Muscle of back (tissue), 11 donors: Measurements from ENCODE around the gene NFIC. TPM values are rescaled to one million over a fixed set of nuclear protein-coding genes. Genes with fewer than 3 reads are reported as not detected.

ENCODE experiments used
- DNase-seq, 3 donors: peaks; one replicate each; pipeline versions ENCODE4 v3.0.0 to v3.0.0-alpha.2; 2013
- polyA plus RNA-seq, 10 donors: library from polyadenylated mRNA; unstranded; fragments of 120-200 nt; gene quantifications; one replicate each; pipeline ENCODE4 v1.2.1, GENCODE V29; 2013; ENCODE audit not compliant: insufficient read length in 10 of 10

Gene NFIC
- polyA plus RNA-seq, 10 donors: 35.1 to 50.8 (median 39.2) TPM

DNA sequence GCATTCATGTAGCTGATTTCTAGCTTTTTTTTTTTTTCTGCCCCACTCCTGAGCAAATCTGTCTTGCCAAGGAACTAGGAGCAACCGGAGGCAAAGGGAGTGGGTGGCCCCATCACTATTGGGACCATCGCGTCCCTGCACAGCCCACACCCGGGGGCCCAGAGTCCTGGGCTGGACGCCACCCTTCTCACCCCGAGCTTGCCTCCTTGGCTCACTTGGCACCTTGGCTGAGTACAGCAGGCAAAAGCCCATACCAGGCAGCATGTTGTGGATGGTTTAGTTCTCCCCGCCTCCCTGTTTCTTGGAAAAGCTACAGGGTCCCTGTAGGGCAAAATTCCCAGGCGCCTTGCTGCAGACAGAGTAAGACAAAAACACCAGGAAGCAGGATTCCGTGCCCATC lies 100.3 kb downstream of the NFIC start:
- no peak for DNase-seq

DNA sequence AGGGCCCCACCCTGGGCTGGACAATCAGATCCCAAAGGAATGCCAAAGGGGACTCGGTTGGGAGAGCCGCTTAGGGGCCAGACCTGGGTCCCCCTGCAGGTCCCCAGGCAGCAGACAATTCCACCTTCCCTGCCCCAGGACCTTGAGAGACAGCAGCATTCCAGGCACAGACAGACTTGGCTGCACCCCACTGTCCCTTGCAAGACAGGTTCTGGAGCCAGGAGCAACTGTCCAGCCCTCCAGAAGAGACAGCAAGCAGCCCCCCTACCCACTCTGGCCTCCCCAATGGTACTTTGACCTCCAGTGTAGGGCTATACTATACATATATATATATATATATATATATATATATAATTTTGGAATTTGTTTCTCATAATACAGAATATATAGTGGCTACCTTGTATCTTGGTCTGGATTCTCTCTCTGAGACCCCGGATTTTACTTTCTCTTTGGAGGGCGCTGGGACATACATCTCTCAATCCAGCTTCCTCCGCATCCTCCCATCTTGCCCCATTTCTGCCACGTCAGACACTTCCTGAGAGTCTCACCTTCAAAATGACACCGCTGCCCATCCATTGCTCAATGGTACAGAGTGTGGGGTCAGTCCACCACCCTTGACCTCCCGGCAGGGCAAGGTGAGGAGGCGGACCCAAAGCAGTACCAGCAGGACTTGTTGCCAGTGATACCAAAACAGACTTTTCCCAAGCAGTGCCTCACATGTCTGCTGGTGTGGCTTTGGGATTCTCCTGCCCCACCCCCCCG lies 101.2 kb downstream of the NFIC start:
- DNase-seq: no peak

DNA sequence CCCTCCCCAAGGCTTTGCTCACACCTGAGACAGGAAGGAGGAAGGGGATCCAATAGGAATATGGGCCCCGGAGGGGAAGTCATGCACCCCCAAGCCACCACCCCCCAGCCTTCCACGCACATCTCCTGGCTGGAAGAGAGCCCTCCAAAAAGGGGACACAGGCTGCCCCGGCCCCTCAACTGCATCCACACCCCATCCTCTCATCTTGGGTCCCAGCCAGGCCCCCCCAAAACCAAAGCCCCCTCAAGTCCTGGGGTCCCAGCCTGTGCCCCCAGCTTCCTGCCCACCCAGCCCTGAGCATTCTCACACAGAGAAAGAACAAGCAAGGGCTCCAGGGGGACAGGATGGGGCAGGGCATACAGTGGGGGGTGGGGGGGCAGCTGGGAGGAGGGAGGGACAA lies 101.8 kb downstream of the NFIC start:
- no peak for DNase-seq

DNA sequence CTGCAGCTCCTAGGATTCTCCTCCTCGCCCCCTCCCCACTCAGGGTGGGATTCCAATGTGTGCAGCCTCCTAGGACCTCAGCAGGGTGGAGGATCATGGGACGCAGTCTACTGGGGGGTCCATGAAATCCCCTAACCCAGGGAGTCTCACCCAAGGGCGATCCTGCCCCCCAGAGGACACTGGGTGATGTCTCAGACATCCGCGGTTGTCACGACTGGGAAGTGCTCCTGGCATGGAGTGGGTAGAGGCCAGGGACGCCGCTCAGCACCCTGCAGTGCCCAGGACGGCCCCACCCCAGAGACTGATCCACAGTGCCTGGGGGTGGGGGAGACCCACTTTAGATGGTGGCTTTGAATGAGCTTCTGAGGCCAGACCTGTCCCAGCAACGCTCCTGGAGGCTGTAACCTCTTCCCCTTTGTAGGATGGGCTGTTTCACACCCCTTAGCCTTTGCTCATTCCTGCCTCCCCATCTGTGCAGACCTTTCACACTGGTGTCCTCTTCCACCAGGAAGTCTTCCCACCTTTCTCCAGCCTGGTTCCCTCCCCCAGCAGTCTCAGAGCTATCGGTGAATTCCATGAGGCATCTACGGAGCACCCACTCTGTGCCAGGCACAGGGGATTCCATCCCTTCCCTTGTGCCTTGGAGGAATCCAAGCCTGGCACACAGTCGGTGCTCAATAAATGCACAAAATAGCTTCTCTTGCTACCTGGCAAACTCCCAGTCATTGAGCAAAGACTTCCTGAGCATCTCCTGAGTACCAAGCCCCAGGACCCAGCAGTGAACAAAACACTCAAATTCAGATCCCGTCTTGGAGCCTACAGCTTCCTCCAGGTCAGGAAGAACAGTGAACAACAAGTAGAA lies 103.5 kb downstream of the NFIC start:
- DNase-seq: no peak

DNA sequence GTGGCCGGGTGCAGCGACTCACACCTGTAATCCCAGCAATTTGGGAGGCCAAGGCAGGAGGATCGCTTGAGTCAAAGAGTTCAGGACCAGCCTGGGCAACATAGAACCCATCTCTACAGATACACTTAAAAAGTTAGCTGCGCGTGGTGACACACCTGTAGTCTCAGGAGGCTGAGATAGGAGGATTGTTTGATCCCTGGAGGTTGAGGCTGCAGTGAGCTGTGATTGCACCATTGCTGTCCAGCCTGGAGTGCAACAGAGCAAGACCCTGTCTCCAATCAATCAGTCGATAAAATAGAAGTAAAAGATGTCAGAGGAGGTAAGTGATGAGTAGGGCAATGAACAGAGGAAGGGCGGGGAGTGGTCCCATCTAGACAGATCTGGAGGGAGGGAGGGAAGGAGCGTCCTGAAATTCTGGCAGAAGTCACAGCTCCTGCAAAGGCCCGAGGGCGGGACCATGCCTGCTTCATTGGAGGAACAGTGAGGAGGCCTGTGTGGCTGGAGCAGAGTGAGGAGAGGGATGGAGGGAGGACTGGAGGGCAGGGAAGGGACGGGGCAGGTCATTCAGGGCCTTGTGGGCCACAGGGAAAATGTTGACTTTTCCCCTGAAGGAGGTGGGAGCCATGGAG lies 104.2 kb downstream of the NFIC start:
- peak in 1 of 3 donors; percentile 42 for DNase-seq

DNA sequence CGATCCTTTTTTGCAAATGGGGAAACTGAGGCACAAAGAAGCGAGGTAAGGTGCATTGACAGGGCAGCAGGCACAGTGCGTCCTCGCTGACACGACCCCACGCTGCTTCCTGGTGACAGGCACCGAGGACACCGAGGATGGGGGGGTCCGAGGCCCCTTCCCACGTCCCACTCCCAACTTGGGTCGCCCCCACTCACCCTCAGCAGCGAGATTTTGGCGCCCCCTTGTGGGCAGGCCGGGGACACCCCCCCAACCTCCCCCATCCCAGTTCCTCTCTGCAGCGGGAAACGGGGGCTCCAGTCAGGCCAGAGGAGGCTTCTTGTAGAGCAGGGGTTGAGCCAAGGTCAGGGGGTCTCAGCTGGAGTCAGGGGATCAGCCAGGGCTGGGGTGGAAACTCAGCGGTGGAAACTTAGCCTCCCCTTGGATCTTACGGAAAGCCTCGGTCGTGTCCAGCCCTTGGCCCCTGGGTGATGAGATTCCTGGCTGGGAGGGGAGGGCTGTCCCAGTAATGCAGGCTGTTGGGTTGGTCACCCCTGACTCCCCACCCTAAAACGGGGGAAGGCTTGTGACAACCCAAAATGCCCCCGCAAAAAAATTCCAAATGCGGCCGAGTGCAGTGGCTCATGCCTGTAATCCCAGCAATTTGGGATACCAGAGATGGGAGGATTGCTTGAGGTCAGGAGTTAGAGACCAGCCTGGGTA lies 105.7 kb downstream of the NFIC start:
- peak in 1 of 3 donors; percentile 53 for DNase-seq

DNA sequence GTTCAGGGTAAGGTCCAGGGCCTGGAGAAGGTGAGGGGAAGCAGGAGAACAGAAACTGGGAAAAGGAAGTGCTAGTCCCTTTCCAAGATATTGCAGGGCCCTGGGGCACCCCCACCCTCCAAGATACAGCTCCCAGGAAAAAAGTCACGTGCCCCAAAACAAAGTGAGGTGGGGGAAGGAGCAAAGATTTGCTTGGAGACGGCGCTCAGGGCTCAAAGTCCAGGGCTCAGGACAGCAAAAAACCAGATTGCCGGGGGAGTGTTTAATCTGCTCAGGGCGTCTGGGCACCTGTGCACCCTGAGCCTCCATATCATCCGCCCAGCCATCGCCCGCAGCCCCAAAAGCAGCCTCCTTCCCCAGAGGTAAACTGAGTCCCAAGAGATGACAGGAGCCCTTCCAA lies 107.6 kb downstream of the NFIC start:
- no peak for DNase-seq

DNA sequence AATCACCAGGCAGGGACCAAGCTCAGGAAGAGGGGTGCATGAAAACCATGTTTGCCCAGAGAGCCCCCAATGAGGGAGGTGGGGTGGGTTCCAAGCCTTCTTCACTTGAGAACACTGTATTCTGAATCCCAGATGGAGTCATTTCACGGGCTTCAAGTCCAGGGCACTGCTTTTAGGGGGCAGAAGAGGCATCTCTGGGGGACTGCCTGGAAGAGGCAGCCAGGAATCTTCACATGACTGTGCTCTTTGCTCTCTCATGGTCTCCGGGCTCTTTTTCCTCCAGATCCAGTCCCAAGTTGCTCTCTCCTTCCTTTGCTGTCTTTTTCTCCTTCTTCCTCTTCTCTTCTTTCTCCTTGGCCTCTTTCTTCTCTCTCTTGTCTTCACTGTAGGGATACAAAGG lies 108.2 kb downstream of the NFIC start:
- no peak for DNase-seq

DNA sequence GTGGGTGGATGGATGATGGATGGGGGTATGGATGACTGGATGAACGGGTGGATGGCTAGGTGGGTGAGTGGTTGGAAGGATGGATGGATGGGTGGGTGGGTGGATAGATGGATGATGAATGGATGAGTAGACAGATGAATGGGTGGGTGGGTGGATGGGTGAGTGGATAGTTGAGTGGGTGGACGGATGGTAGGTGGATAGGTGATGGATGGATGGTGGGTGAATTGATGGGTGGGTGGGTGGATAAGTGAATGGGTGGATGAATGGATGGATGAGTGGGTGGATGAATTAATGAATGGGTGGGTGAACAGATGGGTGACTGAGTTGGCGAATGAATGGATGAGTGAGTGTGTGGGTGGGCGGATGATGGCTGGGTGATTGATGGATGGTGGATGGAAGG lies 109.1 kb downstream of the NFIC start:
- DNase-seq: no peak

DNA sequence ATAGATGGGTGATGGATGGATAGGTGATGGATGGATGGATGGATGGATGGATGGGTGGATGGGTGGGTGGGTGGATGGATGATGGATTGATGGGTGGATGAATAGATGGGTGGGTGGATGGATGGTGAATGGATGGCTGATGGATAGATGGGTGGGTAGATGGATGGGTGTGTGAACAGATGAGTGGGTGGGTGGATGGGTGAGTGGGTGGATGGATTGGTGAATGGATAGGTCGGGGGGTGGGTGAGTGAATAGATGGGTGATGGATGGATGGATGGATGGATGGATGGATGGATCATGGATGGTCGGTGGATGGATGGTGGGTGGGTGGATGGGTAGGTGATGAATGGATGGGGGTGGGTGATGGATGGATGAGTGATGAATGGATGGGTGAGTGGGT lies 110.4 kb downstream of the NFIC start:
- no peak for DNase-seq

DNA sequence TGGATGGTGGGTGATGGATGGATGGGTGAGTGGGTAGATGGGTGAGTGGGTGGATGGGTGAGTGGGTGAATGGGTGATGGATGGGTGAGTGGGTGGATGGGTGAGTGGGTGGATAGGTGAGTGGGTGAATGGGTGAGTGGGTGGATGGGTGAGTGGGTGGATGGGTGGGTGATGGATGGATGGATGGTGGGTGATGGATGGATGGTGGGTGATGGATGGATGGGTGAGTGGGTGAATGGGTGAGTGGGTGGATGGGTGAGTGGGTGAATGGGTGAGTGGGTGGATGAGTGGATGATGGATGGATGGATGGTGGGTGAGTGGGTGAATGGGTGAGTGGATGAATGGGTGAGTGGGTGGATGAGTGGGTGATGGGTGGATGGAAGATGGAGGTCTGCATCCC lies 111.1 kb downstream of the NFIC start:
- no peak for DNase-seq

DNA sequence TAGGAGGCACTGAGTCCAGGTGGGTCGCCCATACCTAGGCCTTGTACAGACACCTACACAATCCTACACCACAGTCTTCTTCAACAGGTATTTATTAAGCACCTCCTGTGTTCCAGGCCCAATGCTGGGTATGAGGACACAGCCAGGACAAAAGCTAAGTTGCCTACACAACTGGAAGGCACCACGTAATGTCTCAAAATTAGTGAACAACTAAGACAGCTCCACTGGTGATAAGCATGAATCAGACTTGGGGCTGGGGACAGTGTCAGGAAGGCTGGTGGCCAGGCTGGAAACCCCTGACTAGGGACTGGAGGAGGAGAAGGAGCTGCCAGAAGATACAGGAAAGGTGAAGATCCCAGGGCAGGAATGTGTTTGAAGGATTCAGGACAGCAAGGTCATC lies 111.6 kb downstream of the NFIC start:
- DNase-seq: no peak

DNA sequence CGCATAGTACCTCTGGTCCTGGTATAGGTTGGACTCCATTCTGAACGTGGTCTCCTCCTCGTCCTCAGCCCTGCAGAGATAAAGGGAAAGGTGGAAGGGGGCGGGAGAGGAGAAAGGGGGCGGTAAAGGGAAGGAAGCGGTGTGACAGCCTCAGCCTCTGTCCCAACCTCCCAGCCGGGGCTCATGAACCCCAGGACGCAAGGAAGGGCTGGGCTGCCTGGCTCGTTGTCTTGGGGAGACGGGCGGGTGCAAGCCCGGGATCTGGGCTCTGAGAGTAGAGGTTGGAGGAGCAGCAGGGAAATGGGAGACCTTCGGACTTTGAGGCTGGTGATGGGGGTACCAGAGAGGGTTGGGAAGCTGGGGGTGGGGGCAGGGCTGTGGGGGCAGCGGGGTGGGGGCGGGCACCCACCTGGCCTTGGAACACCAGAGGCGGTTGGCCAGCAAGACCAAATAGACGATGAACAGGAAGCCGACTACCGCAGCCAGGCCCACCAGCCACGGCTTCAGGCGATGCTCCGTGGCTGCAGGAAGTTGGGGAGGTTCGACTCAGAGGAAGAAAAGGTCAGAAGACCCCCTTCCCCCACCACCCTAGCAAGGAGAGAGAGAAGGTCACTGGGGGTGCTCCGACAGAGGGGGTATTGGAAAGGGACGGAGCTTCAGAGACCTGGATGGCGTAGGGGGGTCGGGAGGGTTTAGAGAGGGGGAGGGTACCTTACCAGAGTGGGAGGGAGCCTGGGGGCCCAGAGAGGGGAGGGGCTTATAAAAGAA lies 112.2 kb downstream of the NFIC start:
- DNase-seq: no peak

DNA sequence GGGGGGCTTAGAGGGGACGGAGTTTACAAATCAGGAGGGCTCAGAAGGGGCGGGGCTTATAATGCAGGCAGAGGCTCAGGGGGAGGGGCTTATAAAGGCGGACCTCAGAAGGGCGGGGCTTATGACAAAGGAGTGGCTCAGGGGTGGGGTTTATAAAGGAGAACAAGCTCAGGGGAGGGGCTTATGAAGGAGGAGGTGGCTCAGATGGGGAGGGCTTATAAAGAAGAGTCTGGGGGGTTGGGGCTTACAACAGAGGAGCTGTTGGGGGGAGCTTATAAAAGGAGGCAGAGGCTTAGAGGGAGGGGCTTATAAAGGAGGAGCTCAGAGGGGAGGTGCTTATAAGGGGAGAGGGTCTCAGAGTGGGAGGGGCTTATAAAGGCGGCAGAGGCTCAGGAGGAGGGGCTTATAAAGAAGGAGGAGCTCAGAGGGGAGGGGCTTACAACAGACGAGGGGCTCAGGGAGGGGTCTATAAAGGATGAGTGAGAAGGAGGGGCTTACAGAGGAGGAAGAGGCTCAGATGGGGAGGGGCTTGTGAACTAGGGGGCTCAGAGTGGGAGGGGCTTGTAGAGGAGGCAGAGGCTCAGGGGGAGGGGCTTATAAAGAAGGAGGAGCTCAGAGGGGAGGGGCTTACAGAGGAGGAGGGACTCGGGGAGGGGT lies 112.9 kb downstream of the NFIC start:
- DNase-seq: no peak

DNA sequence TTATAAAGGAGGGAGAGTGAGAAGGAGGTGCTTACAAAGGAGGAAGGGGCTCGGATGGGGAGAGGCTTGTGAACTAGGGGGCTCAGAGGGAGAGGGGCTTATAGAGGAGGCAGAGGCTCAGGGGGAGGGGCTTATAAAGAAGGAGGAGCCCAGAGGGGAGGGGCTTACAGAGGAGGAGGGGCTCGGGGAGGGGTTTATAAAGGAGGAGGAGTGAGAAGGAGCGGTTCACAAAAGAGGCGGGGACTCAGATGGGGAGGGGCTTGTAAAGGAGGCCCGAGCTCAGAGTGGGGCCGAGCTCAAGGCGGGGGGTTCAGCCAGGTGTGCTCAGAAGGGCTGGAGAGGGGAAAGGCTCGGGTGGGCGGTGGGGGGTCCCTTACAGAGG lies 113.4 kb downstream of the NFIC start:
- DNase-seq: no peak

DNA sequence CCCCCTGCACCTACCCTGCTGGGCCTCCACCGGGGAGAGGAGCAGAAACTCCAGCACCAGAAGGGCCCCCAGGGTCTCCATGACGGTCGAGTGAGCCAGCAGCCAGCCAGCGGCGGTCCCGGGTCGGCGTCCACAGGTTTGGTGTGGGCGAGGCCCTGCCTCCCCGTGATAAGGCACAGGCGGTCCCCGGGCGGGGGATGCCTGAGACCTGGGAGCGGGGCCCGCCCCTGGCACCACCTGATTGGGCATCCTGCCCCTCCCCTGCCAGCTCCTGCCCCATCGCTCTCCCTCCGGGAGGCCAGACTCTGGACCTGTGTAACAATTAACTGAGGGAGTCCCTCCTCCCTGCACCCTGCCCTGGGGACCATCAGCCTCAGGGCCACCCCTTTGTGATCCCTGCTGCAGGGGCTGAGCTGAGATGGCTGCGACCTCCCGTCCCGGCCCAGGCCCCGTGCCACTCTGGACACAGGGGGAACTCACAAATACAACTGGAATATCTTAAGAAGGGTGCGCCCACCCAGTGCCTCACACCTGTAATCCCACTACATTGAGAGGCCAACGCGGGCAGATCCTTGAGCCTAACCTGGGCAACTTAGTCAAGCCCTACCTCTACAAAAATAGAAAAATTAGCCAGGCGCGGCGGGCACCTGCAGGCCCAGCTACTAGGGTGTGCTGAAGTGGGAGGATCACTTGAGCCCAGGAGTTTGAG lies 114.2 kb downstream of the NFIC start, which contains the start of gene SMIM24:
TSS of gene SMIM24 (minus strand) at position 143 of the 709 bp plus-strand sequence. CDS start at position 81, 62 bp downstream.
- DNase-seq: no peak

DNA sequence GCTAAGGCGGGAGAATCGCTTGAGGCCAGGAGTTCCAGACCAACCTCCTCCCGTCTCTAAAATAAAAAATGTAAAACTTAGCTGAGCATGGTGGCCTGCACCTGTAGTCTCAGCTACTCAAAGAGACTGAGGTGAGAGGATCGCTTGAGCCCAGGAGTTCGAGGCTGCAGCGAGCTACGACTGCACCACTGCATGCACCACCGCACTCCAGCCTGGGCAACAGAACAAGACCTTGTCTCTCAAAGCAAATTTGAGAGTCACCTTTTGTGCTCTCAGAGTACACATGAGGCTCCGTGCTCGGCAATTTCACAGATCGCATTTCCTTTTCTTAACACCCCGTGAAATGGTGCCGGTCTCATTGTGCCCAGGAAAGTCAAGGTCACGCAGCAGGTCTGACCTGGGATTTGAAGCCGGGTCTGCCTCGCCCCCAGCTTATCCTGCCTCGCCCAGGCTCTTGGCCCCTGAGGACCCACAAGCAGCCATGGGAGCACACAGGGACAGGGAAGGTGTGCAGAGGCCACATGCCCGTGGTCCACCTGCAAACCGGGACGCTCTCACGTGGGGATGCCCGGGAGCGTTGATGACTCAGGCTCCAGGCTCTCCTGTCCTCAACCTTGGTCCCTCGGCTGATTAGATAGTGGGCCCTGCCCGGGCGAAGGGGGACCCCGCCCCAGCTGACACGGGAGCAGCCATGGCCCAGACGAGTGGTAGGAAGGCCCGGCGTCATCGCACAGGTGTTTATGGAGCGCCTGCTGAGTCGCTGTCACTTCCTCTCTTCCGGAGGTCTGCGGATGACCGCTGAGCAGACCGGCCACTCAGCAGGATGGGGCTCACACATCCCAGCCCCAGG lies 115.1 kb downstream of the NFIC start:
- no peak for DNase-seq

DNA sequence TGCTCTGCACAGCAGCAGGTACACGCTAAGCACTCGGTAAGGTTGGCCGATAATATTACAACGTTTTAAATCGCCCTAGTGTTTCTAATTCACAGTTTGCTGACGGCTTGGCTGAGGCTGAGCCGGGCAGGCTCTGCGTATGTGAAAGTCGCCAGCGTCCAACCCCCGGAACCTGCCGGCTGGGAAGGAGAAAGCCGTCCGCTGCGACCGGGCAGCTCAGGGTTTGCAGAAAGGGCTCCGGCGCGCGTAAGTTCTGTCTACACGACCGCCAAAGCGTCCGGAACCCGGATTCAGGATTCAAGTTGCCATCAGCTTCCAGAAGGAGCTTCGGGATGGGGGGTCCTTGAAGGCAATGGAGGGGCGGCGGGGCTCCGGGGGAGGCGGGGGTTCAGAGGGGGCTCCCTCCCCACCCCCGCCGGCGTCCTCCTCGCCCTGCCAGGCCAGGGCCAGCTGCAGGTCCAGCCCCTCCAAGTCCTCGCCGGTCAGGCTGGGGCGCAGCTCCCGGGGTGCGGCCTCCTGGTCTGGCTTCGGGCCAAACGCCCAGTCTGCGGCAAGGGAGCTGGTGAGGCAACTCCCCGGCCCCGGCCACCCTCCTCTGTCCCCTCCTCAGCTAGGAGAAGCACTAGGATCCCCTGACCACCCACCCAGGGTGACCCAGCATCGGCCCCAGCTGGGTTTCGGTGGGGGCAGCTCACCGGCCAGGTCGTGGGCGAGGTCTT lies 116.3 kb downstream of the NFIC start:
- DNase-seq: no peak
